Stimulated activated CD8-positive, alpha-beta memory T cell treated with anti-CD3 and anti-CD28 coated beads, Interleukin-15, amount 100 ng/mL, for 1 hour (primary cell): ENCODE data around the gene TSPAN11.

ENCODE experiments used
- DNase-seq: peaks from one replicate; pipeline ENCODE4 v3.0.0-alpha.2; 2020; ENCODE audit warnings: low read depth

TSPAN11 gene

DNA sequence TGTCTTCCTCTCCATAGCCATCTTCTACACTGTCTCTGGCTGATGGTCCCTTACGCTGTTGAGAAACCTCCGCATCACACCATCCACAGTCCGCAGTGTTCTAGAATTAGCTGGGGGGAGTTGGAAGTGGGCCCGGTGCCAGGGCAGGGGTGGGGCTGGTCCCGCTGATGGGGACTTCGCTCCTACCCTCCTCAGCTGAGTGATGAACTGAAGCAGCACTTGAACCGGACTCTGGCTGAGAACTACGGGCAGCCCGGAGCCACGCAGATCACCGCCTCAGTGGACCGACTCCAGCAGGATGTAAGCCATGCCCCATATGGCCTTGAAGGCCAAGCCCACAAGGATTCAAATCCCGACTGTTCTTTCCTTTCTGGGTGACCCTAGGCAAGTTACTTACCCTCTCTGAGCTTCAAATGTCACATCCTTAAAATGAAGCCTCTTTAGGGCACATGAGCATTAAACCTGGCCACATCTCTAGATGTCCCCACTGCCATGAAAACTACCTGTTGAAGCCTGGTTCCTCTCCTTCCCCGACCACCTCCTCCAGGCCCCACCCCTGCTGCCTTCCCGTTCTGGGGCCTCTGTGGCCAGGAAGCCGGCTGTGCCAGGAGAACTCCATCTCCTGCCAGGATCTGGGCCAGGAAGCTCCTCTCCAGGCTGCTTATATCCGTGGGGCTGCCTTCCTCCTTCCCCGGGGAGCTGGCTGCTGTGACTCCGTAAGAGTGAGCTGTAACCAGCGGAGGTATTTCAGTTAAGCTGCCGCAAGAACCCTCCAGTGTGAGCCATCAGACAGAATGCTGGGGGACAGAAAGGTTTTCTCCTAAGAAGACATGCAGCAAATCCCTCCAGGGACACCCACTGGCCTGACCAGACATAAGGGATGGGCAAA is 53.1 kb downstream of the TSPAN11 start:
- no peak for DNase-seq

DNA sequence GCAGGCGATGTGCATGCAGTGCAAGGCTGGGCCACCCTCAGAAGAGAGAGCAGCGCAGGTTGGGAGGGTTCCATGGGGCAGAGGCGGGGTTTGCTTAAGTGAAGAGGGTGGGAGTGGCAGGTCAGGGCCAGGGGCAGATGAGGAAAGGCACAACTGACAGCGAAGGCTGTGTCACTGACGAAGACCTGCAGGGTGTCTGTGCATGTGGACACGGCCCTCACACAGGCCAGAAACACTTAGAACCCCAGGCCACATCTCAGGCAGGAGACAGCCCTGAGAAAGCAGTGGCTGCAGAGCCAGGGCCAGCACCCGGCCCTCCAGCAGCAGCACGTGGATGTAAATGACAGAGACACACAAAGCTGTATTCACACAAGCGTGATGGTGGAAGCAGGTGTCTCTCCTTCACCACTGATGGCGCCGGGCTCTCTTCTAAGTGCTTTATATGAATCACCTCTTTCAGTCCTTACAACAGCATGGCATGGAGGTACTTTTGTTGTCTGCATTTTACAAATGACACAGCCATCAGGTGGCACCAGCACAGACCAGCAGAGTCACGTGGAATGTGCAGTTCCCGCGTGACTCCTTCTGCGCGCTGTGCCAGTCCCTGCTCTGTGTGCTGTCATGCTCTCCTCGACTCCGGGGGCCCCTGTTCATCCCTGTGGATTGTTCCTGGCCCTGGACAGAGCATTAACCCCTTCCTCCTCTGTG is 54.6 kb downstream of the TSPAN11 start:
- DNase-seq = no peak

DNA sequence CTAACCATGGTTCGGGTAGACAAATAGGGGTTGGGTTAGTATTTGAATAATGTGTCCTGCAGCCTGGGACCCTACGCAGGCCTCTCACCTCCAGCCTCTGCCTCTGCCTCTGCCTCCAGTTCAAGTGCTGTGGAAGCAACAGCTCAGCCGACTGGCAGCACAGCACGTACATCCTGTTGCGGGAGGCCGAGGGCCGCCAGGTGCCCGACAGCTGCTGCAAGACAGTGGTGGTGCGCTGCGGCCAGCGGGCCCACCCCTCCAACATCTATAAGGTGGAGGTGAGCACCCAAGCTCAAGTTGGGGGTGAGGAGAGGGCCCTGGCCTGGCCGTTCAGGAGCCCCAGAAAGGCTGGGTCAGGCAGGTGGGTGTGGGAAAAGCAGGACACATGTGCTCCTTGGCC is 55.9 kb downstream of the TSPAN11 start:
- DNase-seq = no peak

- no peak for DNase-seq
Observed at GRCh38 chr12:30985814-30986452, 59.4 kb downstream of the TSPAN11 start.

- no peak for DNase-seq
Observed at GRCh38 chr12:30988086-30988485, 61.5 kb downstream of the TSPAN11 start.

DNA sequence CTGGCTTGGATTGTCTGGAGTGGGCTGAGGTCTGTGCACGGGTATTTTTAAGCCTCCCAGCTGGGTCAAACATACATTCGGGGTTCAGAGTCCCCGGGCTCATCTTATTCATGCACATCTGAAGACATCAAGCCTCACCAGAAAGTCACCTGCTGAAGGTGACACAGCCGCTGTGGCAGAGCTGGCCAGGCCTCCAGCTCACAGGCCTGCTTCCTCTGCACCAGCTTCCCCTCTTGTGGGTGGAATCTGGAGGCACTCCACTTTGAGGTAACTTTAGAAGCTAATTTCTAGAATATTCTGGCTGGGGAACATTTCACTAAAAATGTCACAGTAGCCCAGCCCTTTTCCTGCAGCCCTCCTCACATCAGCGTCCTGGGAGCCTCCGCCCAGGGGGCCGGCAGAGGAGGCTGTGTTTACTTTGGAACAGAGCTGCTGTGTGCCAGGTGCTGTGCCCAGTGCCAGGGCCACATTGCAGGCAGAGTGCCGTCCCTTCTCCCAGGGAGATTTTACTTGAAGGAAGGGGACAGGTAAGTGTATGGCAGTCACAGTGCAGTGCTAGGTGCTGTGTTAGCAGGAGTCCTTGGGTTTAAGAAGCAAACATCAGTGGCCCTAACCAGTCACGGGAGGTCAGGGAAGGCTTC is 62.2 kb downstream of the TSPAN11 start:
- DNase-seq = no peak

DNA sequence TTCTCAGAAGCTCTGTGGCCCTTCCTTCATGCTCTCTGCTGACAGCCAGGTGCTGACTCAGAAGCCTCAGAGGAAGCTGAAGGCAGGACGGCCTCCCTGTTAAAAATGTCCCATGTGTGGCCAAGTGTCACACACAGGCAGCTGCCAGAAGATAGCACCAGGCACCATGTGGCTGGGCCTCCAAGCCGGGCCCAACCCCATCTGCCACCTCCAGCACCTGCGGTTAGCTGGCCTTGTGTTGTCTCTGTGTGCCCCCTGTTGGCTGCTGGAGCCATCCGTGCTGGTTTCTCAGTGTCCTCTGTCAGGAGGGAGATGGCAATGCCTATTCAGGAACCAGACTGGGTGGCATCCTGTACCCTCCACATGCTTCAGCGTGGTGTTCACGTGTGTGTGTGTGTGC is 63.2 kb downstream of the TSPAN11 start:
- no peak for DNase-seq

DNA sequence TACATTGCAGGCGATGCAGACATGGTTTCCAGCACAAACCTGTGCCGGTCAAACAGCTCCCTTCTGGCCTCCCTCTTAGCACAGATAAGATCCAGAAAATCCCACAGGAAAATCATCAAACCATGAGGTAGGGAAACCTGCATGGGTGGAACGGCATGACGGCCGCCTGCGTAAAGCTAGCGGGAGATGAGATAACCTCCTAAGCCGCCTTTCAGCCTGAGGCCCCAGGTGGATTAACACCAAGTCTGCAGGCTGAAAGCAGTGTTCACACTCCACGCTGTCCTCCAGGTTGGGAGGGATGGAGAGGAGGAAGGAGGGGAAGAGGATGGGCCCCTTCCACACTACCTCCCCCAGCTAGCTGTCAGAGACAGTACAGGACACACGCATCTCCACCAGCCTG is 63.8 kb downstream of the TSPAN11 start:
- no peak for DNase-seq

GRCh38 chr12:30990776-30991175 is 64.2 kb downstream of the TSPAN11 start:
- no peak for DNase-seq

DNA sequence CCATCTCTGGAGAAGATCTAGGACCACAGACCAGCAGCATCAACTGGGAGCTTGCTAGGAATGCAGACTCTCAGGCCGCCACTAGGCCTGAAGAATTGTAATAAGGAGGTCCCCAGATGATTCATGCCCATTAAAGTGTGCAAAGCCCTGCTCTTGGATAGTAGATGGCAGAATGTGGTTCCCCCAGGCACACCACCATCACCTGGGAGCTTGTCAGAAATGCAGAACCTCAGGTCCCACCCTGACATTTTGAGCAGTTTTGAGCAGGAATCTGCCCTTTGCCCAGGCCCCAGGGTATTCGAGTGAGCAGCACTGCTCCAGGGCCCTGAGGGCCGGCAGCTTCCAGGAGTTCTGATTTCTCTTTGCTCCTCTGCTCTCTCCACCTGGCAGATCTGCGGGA is 64.9 kb downstream of the TSPAN11 start:
- DNase-seq = no peak

GRCh38 chr12:30992381-30992780 is 65.8 kb downstream of the TSPAN11 start:
- no peak for DNase-seq

DNA sequence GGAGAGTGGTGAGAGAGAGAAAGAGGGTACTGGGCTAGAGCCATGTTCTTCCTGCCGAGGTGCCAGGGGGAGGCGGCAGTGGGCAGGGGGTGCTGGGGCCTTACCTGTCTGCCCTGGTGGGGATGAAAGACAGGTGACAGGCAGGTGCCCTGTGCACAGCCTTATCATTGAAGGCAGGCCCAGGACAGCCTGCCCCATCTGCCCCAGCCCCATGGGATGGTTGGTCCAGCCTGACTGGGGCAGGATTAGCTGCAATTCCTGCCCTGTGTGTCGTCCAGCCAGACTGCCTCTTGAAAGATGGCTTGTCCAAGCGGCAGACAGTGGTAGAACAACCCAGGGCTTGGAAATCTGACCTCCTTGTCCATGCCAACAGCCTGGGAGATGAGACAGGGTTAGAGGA is 67.2 kb downstream of the TSPAN11 start:
- DNase-seq = no peak

- DNase-seq = no peak
Observed at GRCh38 chr12:30994274-30994673, 67.7 kb downstream of the TSPAN11 start.

DNA sequence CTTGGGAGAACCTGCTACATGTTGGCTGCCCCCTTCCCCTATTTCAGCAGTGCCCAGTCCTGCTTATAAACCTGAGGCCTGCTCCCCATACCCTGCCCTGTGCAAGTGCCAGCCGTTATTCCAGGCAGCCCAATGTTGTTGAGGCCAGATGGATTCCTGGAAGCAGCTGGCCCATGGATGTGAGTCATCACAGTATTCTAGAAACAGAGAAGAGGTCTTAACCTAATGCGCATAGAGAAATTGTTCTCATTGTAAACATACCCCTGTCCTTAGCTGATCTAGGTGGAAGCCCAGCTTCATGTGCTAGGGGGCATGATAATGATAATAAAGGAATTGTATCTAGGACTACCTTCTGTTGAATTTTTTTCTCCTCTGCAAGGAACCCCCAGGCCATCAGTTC is 69.7 kb downstream of the TSPAN11 start:
- no peak for DNase-seq

GRCh38 chr12:30996752-30997151 is 70.2 kb downstream of the TSPAN11 start:
- DNase-seq = no peak

- DNase-seq = no peak
Observed at GRCh38 chr12:30997685-30998440, 71.3 kb downstream of the TSPAN11 start.

GRCh38 chr12:30999011-30999410 is 72.5 kb downstream of the TSPAN11 start:
- DNase-seq = no peak

DNA sequence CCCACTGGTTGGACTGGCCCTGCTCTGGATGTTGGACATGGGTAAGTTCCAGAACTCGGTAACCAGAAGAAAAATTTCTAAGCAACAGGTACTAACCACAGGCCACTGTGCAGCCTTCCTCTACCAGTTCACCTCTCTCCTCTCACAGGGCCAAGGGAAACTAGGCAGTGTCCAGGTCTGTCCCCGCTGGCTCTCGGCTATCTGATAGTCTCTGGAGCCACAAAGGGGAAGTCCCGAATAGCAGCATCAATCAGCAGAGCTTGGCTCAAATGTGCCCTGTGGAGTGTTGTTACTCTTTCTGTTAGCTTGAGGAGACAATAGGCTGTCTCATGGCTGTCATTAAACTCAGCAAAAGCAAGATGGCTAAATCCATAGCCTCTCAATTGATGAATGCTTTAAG is 73.2 kb downstream of the TSPAN11 start:
- no peak for DNase-seq

- no peak for DNase-seq
Observed at GRCh38 chr12:31000751-31001150, 74.2 kb downstream of the TSPAN11 start.

DNA sequence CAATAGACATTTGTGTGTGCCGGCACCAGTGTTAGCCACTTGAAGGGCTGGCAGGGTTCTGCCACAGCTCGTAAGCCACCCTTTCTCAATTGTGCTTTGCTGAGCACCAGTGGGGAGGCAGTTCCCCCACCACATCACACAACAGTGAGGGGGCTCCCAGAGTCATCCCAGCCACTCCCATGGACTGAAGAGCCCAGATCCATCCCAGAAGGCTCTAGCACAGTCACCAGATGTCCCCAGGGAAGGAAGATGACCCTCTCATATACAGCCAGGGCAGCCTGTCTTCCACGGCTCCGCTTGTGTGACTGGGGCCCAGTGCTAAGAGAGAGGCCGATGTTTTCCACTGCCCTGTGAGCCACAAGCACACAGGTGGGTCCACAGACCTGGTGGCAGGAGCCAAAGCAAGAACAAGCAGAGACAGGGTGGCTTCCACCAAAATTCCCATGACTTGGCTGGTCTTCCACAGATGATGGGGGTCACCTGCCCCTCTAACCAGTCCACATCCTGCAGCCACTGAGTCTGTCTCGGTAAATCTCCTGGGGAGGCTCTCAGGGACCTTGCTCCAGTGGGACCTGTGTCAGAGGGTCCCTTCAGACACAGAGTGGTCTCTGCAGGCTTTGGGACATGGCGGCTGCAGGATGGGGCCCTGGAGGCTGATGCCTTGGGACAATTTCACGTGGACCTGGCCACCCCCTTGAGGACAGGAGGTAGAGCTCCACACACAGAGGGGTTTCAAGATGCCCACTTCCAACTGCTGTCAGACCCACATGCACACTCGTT is 75.2 kb downstream of the TSPAN11 start:
- no peak for DNase-seq

GRCh38 chr12:31002361-31002725 is 75.8 kb downstream of the TSPAN11 start:
- no peak for DNase-seq
